Activated CD4-positive, alpha-beta T cell treated with anti-CD3 and anti-CD28 coated beads, Interleukin-2, amount 50 U/mL, for 24 hours (primary cell): ENCODE data around the gene CIAO3.
A peak's percentile ranks its signal among the peaks of the same experiment; 100 is the strongest.

Source experiments
- DNase-seq, 2 donors: peaks; one replicate each; pipeline ENCODE4 v3.0.0-alpha.2; 2020; ENCODE audit warnings: low read depth in 1 of 2, low spot score in 1 of 2

CIAO3 gene

GRCh38 chr16:736936-737481 lies 3.8 kb downstream of the CIAO3 start:
- DNase-seq: no peak

GRCh38 chr16:735982-736453 lies 4.8 kb downstream of the CIAO3 start:
- DNase-seq: no peak

- DNase-seq: no peak
Measured at GRCh38 chr16:734981-735881, 5.6 kb downstream of the CIAO3 start.

- DNase-seq: no peak
Measured at GRCh38 chr16:734208-734980, 6.4 kb downstream of the CIAO3 start.

GRCh38 chr16:733382-734207 lies 7.2 kb downstream of the CIAO3 start:
- DNase-seq: no peak

- DNase-seq: no peak
Measured at GRCh38 chr16:732936-733335, 7.9 kb downstream of the CIAO3 start.

GRCh38 chr16:732332-732731 lies 8.5 kb downstream of the CIAO3 start:
- no peak for DNase-seq

GRCh38 chr16:730666-731509 lies 9.9 kb downstream of the CIAO3 start:
- no peak for DNase-seq

- DNase-seq: no peak
Measured at GRCh38 chr16:729768-730665, 10.8 kb downstream of the CIAO3 start.

- no peak for DNase-seq
Measured at GRCh38 chr16:728890-729744, 11.7 kb downstream of the CIAO3 start.

GRCh38 chr16:728131-728889 lies 12.5 kb downstream of the CIAO3 start:
- DNase-seq: peak in 1 of 2 donors; percentile 34

GRCh38 chr16:727291-727977 lies 13.4 kb downstream of the CIAO3 start:
- DNase-seq: no peak

- peak in 1 of 2 donors; percentile 34 for DNase-seq
Measured at GRCh38 chr16:726438-727290, 14.1 kb downstream of the CIAO3 start, which contains the start of the genes CCDC78 and HAGHL. Gene CCDC78 (minus strand): TSS chr16:726443. CDS start chr16:726367, 76 bp downstream. Gene HAGHL (plus strand): TSS chr16:727106. CDS start chr16:727510, 404 bp downstream.

GRCh38 chr16:726188-726437 lies 14.7 kb downstream of the CIAO3 start:
- DNase-seq: no peak

GRCh38 chr16:725463-726187 lies 15.2 kb downstream of the CIAO3 start:
- DNase-seq: no peak
